Sigmoid colon (tissue), 7 donors: ENCODE data around the gene ATIC. TPM values are rescaled to one million over a fixed set of nuclear protein-coding genes. Genes with fewer than 3 reads are reported as not detected.
A peak's percentile ranks its signal among the peaks of the same experiment; 100 is the strongest.

Experiments used
- DNase-seq: peaks from one replicate; pipeline ENCODE4 v3.0.0-alpha.2; 2019
- H3K27ac ChIP-seq, 4 donors: fragments of 200-600 bp; sonication (generic); one replicate each; pipeline ENCODE4 v1.5.1; 2016 to 2019; ENCODE audit warnings: mild to moderate bottlenecking in 1 of 4
- H3K27me3 ChIP-seq, 3 donors: fragments of 200-600 bp; sonication (generic); one replicate each; pipeline ENCODE4 v1.5.1; 2019; ENCODE audit warnings: mild to moderate bottlenecking in 1 of 3
- H3K36me3 ChIP-seq, 4 donors: fragments of 200-600 bp; sonication (generic); one replicate each; pipeline ENCODE4 v1.5.1; 2016 to 2019
- H3K4me1 ChIP-seq, 4 donors: fragments of 200-600 bp; sonication (generic); one replicate each; pipeline ENCODE4 v1.5.1; 2017 to 2019
- H3K4me3 ChIP-seq, 4 donors: fragments of 200-600 bp; sonication (generic); one replicate each; pipeline ENCODE4 v1.5.1; 2017 to 2019; ENCODE audit warnings: mild to moderate bottlenecking in 2 of 4, moderate library complexity in 1 of 4
- H3K9me3 ChIP-seq, 4 donors: fragments of 200-600 bp in 3 of 4; sonication (generic) in 3 of 4; one replicate each; pipeline versions ENCODE4 v1.5.1 to v1.6.1; 2013 to 2019
- EP300 ChIP-seq, 4 donors: sonication (generic); formaldehyde crosslinking; IDR thresholded peaks; one replicate each; pipeline ENCODE4 v1.6.1; 2017; ENCODE audit warnings: antibody characterized with exemption in 4 of 4
- POLR2A ChIP-seq, 2 donors: fragments of 450-650 bp; IDR thresholded peaks; one replicate each; pipeline ENCODE4 v1.6.1; 2016; ENCODE audit warnings: antibody characterized with exemption in 2 of 2, mild to moderate bottlenecking in 2 of 2, moderate library complexity in 2 of 2
- POLR2AphosphoS5 ChIP-seq, 4 donors: sonication (generic); formaldehyde crosslinking; IDR thresholded peaks; one replicate each; pipeline ENCODE4 v1.6.1; 2017; ENCODE audit warnings: antibody characterized with exemption in 4 of 4
- WGBS, 2 donors: extraction: QIAGEN DNeasy Blood & Tissue Kit; methylation state at CpG; one replicate each; pipeline ENCODE4 v1.1.7; 2013; 5-methylcytosine and 5-hydroxymethylcytosine counted together
- intact Hi-C: fragments of 100-400 bp; cut with DNase I; formaldehyde crosslinking; loops from one replicate; pipeline ENCODE4 v1.15.1; 2023
- polyA plus RNA-seq, 3 donors: library from polyadenylated mRNA; stranded (reverse); fragments of 200-250 nt; gene quantifications; one replicate each; pipeline ENCODE4 v1.2.3, GENCODE V29; 2013
- total RNA-seq, 4 donors: library from RNA; depleted of rRNA; stranded (reverse); fragments of >200 nt; gene quantifications; one replicate each; pipeline ENCODE4 v1.1.0, GENCODE V29; 2016
- TF ChIP-seq, protein P1 (sequence below), 4 experiments: fragments of 450-650 bp in 3 of 4; fragments of 200-600 bp in 1 of 4; IDR thresholded peaks; one replicate each; pipeline ENCODE4 v1.5.1; 2016 to 2019; ENCODE audit warnings: antibody characterized with exemption in 4 of 4, mild to moderate bottlenecking in 3 of 4, moderate library complexity in 2 of 4
- donor health status: healthy with polysubstance abuse.
- donor health status: Bipolar disorder and iron deficiency.
- donor health status: healthy.

The ATIC gene
- total and polyA plus RNA-seq, 7 donors, result 27.0 to 116 (median 42.6) TPM

DNA sequence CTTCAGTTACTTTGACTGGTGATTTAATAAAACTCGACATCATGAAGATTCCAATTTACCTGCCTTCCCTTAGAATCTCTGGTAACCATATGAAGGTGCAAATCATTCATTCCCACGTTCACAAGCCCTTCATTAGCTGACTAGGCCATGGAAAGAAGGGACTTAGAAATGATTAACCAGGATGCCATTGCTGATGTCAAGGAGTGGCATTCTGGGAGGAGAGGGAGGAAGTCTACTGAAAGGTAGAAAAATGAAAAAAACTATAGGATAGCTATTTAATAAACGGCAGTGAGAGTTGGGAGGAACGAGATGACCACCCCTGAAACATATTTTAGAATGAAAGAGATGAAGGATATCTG is 1.4 kb downstream of the ATIC start:
- Histone ChIP-seq H3K27ac (peak overlapping the region in 2 of 4 donors; percentile 87 to 91), H3K4me1 (peaks cover 0 to 20% (median 13%) of the 10 kb centered on the region in 4 donors), H3K27me3 (no peaks in the 10 kb centered on the region), H3K9me3 (no peaks in the 10 kb centered on the region), H3K36me3 (peaks cover 0 to 21% (median 0%) of the 10 kb centered on the region in 4 donors), H3K4me3 (no peak overlapping the region)
- intact Hi-C loops, result loop anchor here (10.0 kb wide), 1 partner anchor 622 kb away; no protein-coding TSS in a partner anchor
- no peak for DNase-seq
- WGBS, 2 donors, result 46 to 78% methylated on average over 4 of the region's 4 CpGs
- TF ChIP-seq EP300 (IDR thresholded peaks at IDR 0.05), result no peak
- TF ChIP-seq POLR2AphosphoS5 (IDR thresholded peaks at IDR 0.05), result no peak
- TF ChIP-seq POLR2A (IDR thresholded peaks at IDR 0.05), result no peak
- TF ChIP-seq, protein P1, sequence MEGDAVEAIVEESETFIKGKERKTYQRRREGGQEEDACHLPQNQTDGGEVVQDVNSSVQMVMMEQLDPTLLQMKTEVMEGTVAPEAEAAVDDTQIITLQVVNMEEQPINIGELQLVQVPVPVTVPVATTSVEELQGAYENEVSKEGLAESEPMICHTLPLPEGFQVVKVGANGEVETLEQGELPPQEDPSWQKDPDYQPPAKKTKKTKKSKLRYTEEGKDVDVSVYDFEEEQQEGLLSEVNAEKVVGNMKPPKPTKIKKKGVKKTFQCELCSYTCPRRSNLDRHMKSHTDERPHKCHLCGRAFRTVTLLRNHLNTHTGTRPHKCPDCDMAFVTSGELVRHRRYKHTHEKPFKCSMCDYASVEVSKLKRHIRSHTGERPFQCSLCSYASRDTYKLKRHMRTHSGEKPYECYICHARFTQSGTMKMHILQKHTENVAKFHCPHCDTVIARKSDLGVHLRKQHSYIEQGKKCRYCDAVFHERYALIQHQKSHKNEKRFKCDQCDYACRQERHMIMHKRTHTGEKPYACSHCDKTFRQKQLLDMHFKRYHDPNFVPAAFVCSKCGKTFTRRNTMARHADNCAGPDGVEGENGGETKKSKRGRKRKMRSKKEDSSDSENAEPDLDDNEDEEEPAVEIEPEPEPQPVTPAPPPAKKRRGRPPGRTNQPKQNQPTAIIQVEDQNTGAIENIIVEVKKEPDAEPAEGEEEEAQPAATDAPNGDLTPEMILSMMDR (IDR thresholded peaks at IDR 0.05), result no peak

DNA sequence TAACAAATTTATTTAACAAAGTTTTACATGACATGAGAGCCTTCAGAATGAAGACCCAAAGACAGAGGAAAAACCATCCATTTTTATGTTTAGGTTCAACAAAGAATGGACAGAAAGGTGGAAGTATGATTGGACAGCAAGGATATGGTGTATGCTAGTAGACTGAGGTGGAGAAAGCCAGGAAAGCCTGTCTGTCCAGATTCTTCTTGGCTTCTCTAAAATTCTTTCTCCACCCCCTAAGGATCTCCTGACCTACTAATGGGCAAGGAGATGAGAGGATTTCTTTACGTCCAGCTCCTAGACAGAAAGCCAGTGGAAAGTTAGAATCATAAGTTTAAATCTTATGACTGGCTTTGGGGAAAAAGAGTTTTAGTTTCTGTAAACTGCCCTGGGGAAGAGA is 3.0 kb downstream of the ATIC start:
- peaks cover 0 to 37% (median 7%) of the 10 kb centered on the region in 4 donors for H3K36me3 ChIP-seq
- H3K27ac ChIP-seq, result no peak overlapping the region
- no peak for DNase-seq
- H3K4me3 ChIP-seq, result no peak overlapping the region
- no peak for TF ChIP-seq POLR2AphosphoS5 (IDR thresholded peaks at IDR 0.05)
- TF ChIP-seq, protein P1 (IDR thresholded peaks at IDR 0.05), result no peak
- no peak for TF ChIP-seq EP300 (IDR thresholded peaks at IDR 0.05)
- TF ChIP-seq POLR2A (IDR thresholded peaks at IDR 0.05), result no peak
- no peaks in the 10 kb centered on the region for H3K27me3 ChIP-seq
- H3K9me3 ChIP-seq, result no peaks in the 10 kb centered on the region
- H3K4me1 ChIP-seq, result peaks cover 0 to 20% (median 13%) of the 10 kb centered on the region in 4 donors
- 78 to 80% methylated on average over 1 of the region's 1 CpG for WGBS, 2 donors
- intact Hi-C loops, result loop anchor here (10.0 kb wide), 1 partner anchor 620 kb away; no protein-coding TSS in a partner anchor

DNA sequence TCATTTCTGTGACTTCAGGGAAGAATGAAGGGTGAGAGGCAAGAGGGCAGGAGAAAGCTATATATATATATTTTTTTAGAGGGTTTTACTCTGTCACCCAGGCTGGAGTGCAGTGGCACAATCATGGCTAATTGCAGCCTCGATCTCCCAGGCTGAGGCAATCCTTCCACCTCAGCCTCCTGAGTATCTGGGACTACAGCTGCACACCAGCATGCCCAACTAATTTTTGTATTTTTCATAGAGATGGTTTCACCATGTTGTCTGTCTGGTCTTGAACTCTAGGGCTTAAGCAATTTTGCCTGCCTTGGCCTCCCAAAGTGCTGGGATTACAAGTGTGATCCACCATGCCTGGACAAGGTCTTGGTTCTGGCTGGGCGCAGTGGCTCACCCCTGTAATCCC is 3.4 kb downstream of the ATIC start:
- DNase-seq, result no peak
- peaks cover 0 to 42% (median 9%) of the 10 kb centered on the region in 4 donors for H3K36me3 ChIP-seq
- H3K4me1 ChIP-seq, result peaks cover 0 to 20% (median 13%) of the 10 kb centered on the region in 4 donors
- no peaks in the 10 kb centered on the region for H3K27me3 ChIP-seq
- no peaks in the 10 kb centered on the region for H3K9me3 ChIP-seq
- no peak overlapping the region for H3K4me3 ChIP-seq
- intact Hi-C loops, result loop anchor here (10.0 kb wide), 1 partner anchor 620 kb away; no protein-coding TSS in a partner anchor
- no peak overlapping the region for H3K27ac ChIP-seq
- TF ChIP-seq, protein P1 (IDR thresholded peaks at IDR 0.05), result no peak
- TF ChIP-seq POLR2A (IDR thresholded peaks at IDR 0.05) (no peak), POLR2AphosphoS5 (IDR thresholded peaks at IDR 0.05) (no peak), EP300 (IDR thresholded peaks at IDR 0.05) (no peak)
- 97 to 99% methylated on average over 2 of the region's 2 CpGs for WGBS, 2 donors

DNA sequence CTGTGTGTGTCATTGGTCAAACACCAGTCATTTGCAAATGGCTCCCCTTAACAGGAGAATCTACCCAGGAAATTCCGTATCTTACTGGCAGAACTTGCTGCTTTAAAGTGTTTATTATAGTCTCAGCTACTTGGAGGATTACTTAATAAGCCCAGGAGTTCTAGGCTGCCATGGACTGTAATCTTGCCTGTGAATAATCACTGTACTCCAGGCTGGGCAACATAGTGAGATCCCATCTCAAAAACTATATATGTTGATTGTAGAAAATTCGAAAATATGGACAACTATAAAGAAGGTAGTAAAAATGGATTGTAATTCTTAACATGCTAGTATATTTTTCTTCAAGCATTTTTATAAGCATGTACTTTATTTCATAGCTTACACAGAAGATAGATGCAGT is 4.5 kb downstream of the ATIC start:
- Histone ChIP-seq H3K4me1 (peaks cover 0 to 17% (median 13%) of the 10 kb centered on the region in 4 donors), H3K4me3 (no peak overlapping the region), H3K27ac (no peak overlapping the region), H3K36me3 (peaks cover 5 to 52% (median 14%) of the 10 kb centered on the region in 4 donors), H3K27me3 (no peaks in the 10 kb centered on the region), H3K9me3 (no peaks in the 10 kb centered on the region)
- TF ChIP-seq POLR2A (IDR thresholded peaks at IDR 0.05) (no peak), POLR2AphosphoS5 (IDR thresholded peaks at IDR 0.05) (no peak), EP300 (IDR thresholded peaks at IDR 0.05) (no peak)
- TF ChIP-seq, protein P1 (IDR thresholded peaks at IDR 0.05), result no peak
- whole genome bisulfite sequencing, 2 donors, result 80 to 85% methylated on average over 2 of the region's 2 CpGs
- DNase-seq, result no peak
- intact Hi-C loops, result loop anchor here (10.0 kb wide), 1 partner anchor 618 kb away; no protein-coding TSS in a partner anchor

DNA sequence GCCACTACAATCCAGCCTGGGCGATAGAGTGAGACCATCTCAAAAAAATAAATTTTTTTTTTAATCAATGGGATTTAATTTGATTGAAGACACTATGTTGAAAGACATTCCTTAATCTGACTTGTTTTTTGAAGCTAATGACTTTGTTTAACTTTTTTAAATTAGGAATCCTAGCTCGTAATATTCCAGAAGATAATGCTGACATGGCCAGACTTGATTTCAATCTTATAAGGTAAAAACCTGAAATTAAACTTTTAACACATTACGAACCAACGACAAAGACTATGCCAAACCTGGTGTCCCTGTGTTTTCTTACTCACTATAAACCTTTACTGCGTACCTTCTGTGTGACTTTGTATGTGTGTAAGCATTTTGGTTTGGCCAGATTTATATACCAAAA is 7.6 kb downstream of the ATIC start:
- Histone ChIP-seq H3K36me3 (peaks cover 7 to 68% (median 14%) of the 10 kb centered on the region in 4 donors), H3K4me3 (no peak overlapping the region), H3K4me1 (peaks cover 0 to 8% (median 8%) of the 10 kb centered on the region in 4 donors), H3K9me3 (no peaks in the 10 kb centered on the region), H3K27me3 (no peaks in the 10 kb centered on the region), H3K27ac (no peak overlapping the region)
- TF ChIP-seq POLR2AphosphoS5 (IDR thresholded peaks at IDR 0.05) (no peak), EP300 (IDR thresholded peaks at IDR 0.05) (no peak), POLR2A (IDR thresholded peaks at IDR 0.05) (no peak)
- TF ChIP-seq, protein P1 (IDR thresholded peaks at IDR 0.05), result no peak
- DNase-seq, result no peak
- intact Hi-C loops, result loop anchor here (10.0 kb wide), 1 partner anchor 615 kb away; no protein-coding TSS in a partner anchor
- WGBS, 2 donors, result 97% methylated on average over 5 of the region's 5 CpGs
